ENCODE measurements around the gene ATP13A1. TPM values are rescaled to one million over a fixed set of nuclear protein-coding genes. Genes with fewer than 3 reads are reported as not detected.
"Not testable (repeated sequence)": the region's sequence is repeated elsewhere in the genome, so short reads cannot be mapped to it uniquely, and the experiment has no call there.

Gene ATP13A1
- total RNA-seq, 1 donor from 2014 or later: 104 TPM

- peak overlapping the region; percentile 88 for H3K4me3 Mint-ChIP-seq
- intact Hi-C loops (cut with micrococcal nuclease): loop anchor here (2.0 to 5.0 kb wide), 3 partner anchors 37 to 297 kb away; partner anchors contain the start of genes MAU2 and SUGP1
- H3K9me3 Mint-ChIP-seq: no peaks in the 10 kb centered on the region
- peaks cover 23% of the 10 kb centered on the region for H3K36me3 Mint-ChIP-seq (ENCODE audit: low read depth)
- peak overlapping the region; percentile 95 for H3K27ac Mint-ChIP-seq
- H3K27me3 Mint-ChIP-seq (ENCODE audit: insufficient read depth): no peaks in the 10 kb centered on the region
- H3K4me1 Mint-ChIP-seq (ENCODE audit: low read depth): peaks cover 43% of the 10 kb centered on the region
- DNase-seq (ENCODE audit: low spot score): no peak
These were observed 44.2 kb downstream of the ATP13A1 start for GRCh38 chr19:19619181-19619848.

GRCh38 chr19:19618219-19619051, 45.0 kb downstream of the ATP13A1 start, which contains the start of gene PBX4:
Gene PBX4 (minus strand): TSS chr19:19618687. CDS start chr19:19618629, 58 bp downstream.
- peaks cover 23% of the 10 kb centered on the region for H3K36me3 Mint-ChIP-seq (ENCODE audit: low read depth)
- peak; percentile 99 for DNase-seq (ENCODE audit: low spot score)
- no peaks in the 10 kb centered on the region for H3K9me3 Mint-ChIP-seq
- peak within 1 kb of the TSS; percentile 88 for H3K4me3 Mint-ChIP-seq
- peaks cover 48% of the 10 kb centered on the region for H3K4me1 Mint-ChIP-seq (ENCODE audit: low read depth)
- intact Hi-C loops (cut with micrococcal nuclease): loop anchor here (1.0 to 5.0 kb wide), 8 partner anchors 9 to 296 kb away; partner anchors contain the start of genes ATP13A1, GMIP, MAU2 and SUGP1
- no peaks in the 10 kb centered on the region for H3K27me3 Mint-ChIP-seq (ENCODE audit: insufficient read depth)
- peak within 1 kb of the TSS; percentile 95 for H3K27ac Mint-ChIP-seq

GRCh38 chr19:19615086-19615485, 48.4 kb downstream of the ATP13A1 start:
- Mint-ChIP-seq H3K4me3 (peak overlapping the region; percentile 84), H3K27ac (peak overlapping the region; percentile 91), H3K27me3 (ENCODE audit: insufficient read depth) (no peaks in the 10 kb centered on the region), H3K4me1 (ENCODE audit: low read depth) (peaks cover 67% of the 10 kb centered on the region), H3K9me3 (no peaks in the 10 kb centered on the region), H3K36me3 (ENCODE audit: low read depth) (peaks cover 30% of the 10 kb centered on the region)
- intact Hi-C loops (cut with micrococcal nuclease): loop anchor here (5.0 kb wide), 2 partner anchors 33 to 293 kb away; partner anchors contain the start of genes MAU2 and SUGP1
- no peak for DNase-seq (ENCODE audit: low spot score)

- DNase-seq (ENCODE audit: low spot score): no peak
- Mint-ChIP-seq H3K27me3 (ENCODE audit: insufficient read depth) (no peaks in the 10 kb centered on the region), H3K4me1 (ENCODE audit: low read depth) (peaks cover 59% of the 10 kb centered on the region), H3K36me3 (ENCODE audit: low read depth) (peaks cover 35% of the 10 kb centered on the region), H3K4me3 (peak overlapping the region; percentile 2), H3K9me3 (no peaks in the 10 kb centered on the region), H3K27ac (no peak overlapping the region)
- intact Hi-C loops (cut with micrococcal nuclease): no loop called here
These were observed 50.0 kb downstream of the ATP13A1 start for GRCh38 chr19:19613506-19613905.

GRCh38 chr19:19610376-19611202, 52.9 kb downstream of the ATP13A1 start:
- H3K9me3 Mint-ChIP-seq: no peaks in the 10 kb centered on the region
- intact Hi-C loops (cut with micrococcal nuclease): no loop called here
- peaks cover 39% of the 10 kb centered on the region for H3K36me3 Mint-ChIP-seq (ENCODE audit: low read depth)
- no peak overlapping the region for H3K4me3 Mint-ChIP-seq
- no peak overlapping the region for H3K27ac Mint-ChIP-seq
- H3K4me1 Mint-ChIP-seq (ENCODE audit: low read depth): peaks cover 65% of the 10 kb centered on the region
- H3K27me3 Mint-ChIP-seq (ENCODE audit: insufficient read depth): no peaks in the 10 kb centered on the region
- no peak for DNase-seq (ENCODE audit: low spot score)

GRCh38 chr19:19606686-19607085, 56.8 kb downstream of the ATP13A1 start:
- H3K27me3 Mint-ChIP-seq (ENCODE audit: insufficient read depth); DNase-seq (ENCODE audit: low spot score); H3K9me3 Mint-ChIP-seq; H3K4me3 Mint-ChIP-seq; H3K27ac Mint-ChIP-seq; intact Hi-C loops (cut with micrococcal nuclease): not testable (repeated sequence)
- Mint-ChIP-seq H3K36me3 (ENCODE audit: low read depth) (peaks cover 30% of the 10 kb centered on the region), H3K4me1 (ENCODE audit: low read depth) (peaks cover 64% of the 10 kb centered on the region)

- peak overlapping the region; percentile 30 for H3K4me3 Mint-ChIP-seq
- intact Hi-C loops (cut with micrococcal nuclease): no loop called here
- DNase-seq (ENCODE audit: low spot score): peak; percentile 38
- peaks cover 67% of the 10 kb centered on the region for H3K4me1 Mint-ChIP-seq (ENCODE audit: low read depth)
- H3K36me3 Mint-ChIP-seq (ENCODE audit: low read depth): peaks cover 35% of the 10 kb centered on the region
- no peaks in the 10 kb centered on the region for H3K27me3 Mint-ChIP-seq (ENCODE audit: insufficient read depth)
- H3K27ac Mint-ChIP-seq: peak overlapping the region; percentile 90
- H3K9me3 Mint-ChIP-seq: no peaks in the 10 kb centered on the region
These were observed 57.5 kb downstream of the ATP13A1 start for GRCh38 chr19:19606021-19606420.

- Mint-ChIP-seq H3K4me3 (peak overlapping the region; percentile 45), H3K27me3 (ENCODE audit: insufficient read depth) (no peaks in the 10 kb centered on the region), H3K36me3 (ENCODE audit: low read depth) (peaks cover 30% of the 10 kb centered on the region), H3K9me3 (no peaks in the 10 kb centered on the region), H3K4me1 (ENCODE audit: low read depth) (peaks cover 63% of the 10 kb centered on the region), H3K27ac (peak overlapping the region; percentile 93)
- intact Hi-C loops (cut with micrococcal nuclease): no loop called here
- DNase-seq (ENCODE audit: low spot score): no peak
These were observed 60.7 kb downstream of the ATP13A1 start for GRCh38 chr19:19602713-19603324.

GRCh38 chr19:19602136-19602712, 61.3 kb downstream of the ATP13A1 start:
- no peaks in the 10 kb centered on the region for H3K27me3 Mint-ChIP-seq (ENCODE audit: insufficient read depth)
- no peaks in the 10 kb centered on the region for H3K9me3 Mint-ChIP-seq
- H3K27ac Mint-ChIP-seq: peak overlapping the region; percentile 93
- DNase-seq (ENCODE audit: low spot score): peak; percentile 29
- H3K4me3 Mint-ChIP-seq: peak overlapping the region; percentile 45
- peaks cover 34% of the 10 kb centered on the region for H3K36me3 Mint-ChIP-seq (ENCODE audit: low read depth)
- intact Hi-C loops (cut with micrococcal nuclease): no loop called here
- peaks cover 63% of the 10 kb centered on the region for H3K4me1 Mint-ChIP-seq (ENCODE audit: low read depth)

GRCh38 chr19:19600793-19601330, 62.6 kb downstream of the ATP13A1 start:
- intact Hi-C loops (cut with micrococcal nuclease): no loop called here
- H3K9me3 Mint-ChIP-seq: no peaks in the 10 kb centered on the region
- peak overlapping the region; percentile 46 for H3K4me3 Mint-ChIP-seq
- H3K27ac Mint-ChIP-seq: peak overlapping the region; percentile 93
- H3K4me1 Mint-ChIP-seq (ENCODE audit: low read depth): peaks cover 61% of the 10 kb centered on the region
- no peak for DNase-seq (ENCODE audit: low spot score)
- peaks cover 30% of the 10 kb centered on the region for H3K36me3 Mint-ChIP-seq (ENCODE audit: low read depth)
- H3K27me3 Mint-ChIP-seq (ENCODE audit: insufficient read depth): no peaks in the 10 kb centered on the region

- Mint-ChIP-seq H3K4me1 (ENCODE audit: low read depth) (peaks cover 74% of the 10 kb centered on the region), H3K4me3 (peak overlapping the region; percentile 79), H3K36me3 (ENCODE audit: low read depth) (peaks cover 39% of the 10 kb centered on the region), H3K27ac (peak overlapping the region; percentile 99)
- intact Hi-C loops (cut with micrococcal nuclease): loop anchor here (1.0 to 2.0 kb wide), 6 partner anchors 10 to 222 kb away; partner anchors contain the start of genes ATP13A1, GMIP, PBX4 and ZNF506
- peak; percentile 62 for DNase-seq (ENCODE audit: low spot score)
- H3K27me3 Mint-ChIP-seq (ENCODE audit: insufficient read depth); H3K9me3 Mint-ChIP-seq: not testable (repeated sequence)
These were observed 64.6 kb downstream of the ATP13A1 start for GRCh38 chr19:19598728-19599451.

Data from activated T-helper 1 cell treated with anti-CD3 and anti-CD28 coated beads, Interleukin-12 subunit alpha, Interleukin-12 subunit beta, Interleukin-2, Interleukin-4 antibody, amounts not matched to agents 30 ng/mL and 10 ng/mL and 1 ng/mL, durations not matched to agents 14 hours and 24 hours and 36 hours (primary cell).